ENCODE results near the gene GHR. TPM values are rescaled to one million over a fixed set of nuclear protein-coding genes. Genes with fewer than 3 reads are reported as not detected.

GHR gene
- total RNA-seq, 1 donor, result 4.3 TPM

DNA sequence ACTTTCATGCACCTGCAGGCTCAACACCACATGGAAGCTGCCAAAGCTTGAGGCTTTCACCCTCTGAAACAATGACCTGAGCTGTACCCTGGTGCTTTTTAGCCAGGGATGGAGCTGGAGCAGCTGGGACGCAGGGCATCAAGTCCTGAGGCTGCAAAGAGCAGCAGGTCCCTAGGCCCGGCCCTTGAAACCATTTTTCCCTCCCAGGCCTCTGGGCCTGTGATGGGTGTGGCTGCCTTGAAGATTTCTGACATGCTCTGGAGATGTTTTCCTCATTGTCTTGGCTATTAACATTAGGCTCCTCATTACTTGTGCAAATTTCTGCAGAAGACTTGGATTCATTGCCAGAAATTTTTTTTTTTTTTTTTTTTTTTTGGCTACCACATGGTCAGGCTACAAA, 30.3 kb upstream of the GHR start:
- TF ChIP-seq, protein P1, sequence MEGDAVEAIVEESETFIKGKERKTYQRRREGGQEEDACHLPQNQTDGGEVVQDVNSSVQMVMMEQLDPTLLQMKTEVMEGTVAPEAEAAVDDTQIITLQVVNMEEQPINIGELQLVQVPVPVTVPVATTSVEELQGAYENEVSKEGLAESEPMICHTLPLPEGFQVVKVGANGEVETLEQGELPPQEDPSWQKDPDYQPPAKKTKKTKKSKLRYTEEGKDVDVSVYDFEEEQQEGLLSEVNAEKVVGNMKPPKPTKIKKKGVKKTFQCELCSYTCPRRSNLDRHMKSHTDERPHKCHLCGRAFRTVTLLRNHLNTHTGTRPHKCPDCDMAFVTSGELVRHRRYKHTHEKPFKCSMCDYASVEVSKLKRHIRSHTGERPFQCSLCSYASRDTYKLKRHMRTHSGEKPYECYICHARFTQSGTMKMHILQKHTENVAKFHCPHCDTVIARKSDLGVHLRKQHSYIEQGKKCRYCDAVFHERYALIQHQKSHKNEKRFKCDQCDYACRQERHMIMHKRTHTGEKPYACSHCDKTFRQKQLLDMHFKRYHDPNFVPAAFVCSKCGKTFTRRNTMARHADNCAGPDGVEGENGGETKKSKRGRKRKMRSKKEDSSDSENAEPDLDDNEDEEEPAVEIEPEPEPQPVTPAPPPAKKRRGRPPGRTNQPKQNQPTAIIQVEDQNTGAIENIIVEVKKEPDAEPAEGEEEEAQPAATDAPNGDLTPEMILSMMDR (IDR thresholded peaks at IDR 0.05; ENCODE audit: insufficient read depth, low read length), result no peak
- no peak for DNase-seq (ENCODE audit: low read depth)
- H3K4me3 ChIP-seq (ENCODE audit: low read depth, low read length), result no peak overlapping the region

DNA sequence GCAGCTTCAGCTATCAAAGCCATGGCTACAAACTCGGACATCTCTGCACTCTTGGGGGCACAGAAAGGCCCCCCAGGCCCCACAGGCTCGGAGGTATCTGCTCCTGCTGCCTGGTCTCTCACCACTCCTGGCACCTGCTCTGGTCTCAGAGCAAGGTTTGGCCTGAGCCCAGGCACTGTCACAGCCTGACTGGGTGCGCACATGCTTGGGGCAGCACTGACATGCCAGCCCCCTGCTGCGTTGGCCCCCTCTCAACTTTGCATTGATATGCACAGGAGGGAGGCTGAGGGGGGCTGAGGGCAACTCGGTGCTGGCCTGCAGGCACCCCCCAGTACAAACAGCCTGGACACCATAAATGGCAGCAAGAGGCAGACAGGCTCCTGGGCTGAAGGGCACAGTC, 27.1 kb upstream of the GHR start:
- TF ChIP-seq, protein P1 (IDR thresholded peaks at IDR 0.05; ENCODE audit: insufficient read depth, low read length), result no peak
- DNase-seq (ENCODE audit: low read depth), result no peak
- H3K4me3 ChIP-seq (ENCODE audit: low read depth, low read length), result no peak overlapping the region

DNA sequence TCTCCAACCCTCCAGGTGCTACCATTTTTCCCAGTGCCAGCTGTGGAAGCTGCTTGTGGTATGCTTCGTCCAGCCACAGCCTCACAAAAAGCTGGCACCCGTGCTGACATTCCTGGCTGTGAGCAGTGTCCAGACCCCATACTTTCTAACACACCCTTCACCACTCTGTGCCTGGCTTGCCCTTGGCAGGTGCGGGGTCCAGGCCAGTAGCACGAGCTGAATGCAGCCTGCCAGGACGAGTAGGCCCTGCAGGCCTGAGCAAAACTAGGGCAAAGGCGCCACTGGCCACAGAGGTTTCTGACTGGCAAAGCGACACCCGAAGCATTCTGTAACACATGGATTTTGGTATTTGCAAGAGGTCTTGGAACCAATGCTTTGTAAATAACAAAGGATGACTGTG, 26.0 kb upstream of the GHR start:
- TF ChIP-seq, protein P1 (IDR thresholded peaks at IDR 0.05; ENCODE audit: insufficient read depth, low read length), result no peak
- DNase-seq (ENCODE audit: low read depth), result no peak
- H3K4me3 ChIP-seq (ENCODE audit: low read depth, low read length), result no peak overlapping the region

DNA sequence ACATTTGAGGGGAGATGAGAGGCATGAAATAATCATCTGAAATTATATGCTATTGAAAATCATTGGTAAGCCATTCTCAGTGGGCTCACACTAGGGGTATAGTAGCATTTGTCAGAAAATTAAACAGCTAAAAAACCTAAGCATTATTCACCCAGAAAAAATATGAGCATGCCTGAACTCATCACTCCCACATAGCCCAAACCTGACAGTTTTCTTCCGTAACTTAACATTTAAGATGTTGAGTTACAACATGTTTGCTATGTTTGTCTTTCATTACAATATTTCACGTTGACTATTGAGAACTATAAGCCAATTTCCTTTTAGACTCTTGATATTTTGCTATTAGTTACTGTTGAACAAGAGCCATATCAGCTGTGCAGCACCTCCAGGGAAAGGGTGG, 23.5 kb upstream of the GHR start:
- no peak overlapping the region for H3K4me3 ChIP-seq (ENCODE audit: low read depth, low read length)
- TF ChIP-seq, protein P1 (IDR thresholded peaks at IDR 0.05; ENCODE audit: insufficient read depth, low read length), result no peak
- DNase-seq (ENCODE audit: low read depth), result no peak

DNA sequence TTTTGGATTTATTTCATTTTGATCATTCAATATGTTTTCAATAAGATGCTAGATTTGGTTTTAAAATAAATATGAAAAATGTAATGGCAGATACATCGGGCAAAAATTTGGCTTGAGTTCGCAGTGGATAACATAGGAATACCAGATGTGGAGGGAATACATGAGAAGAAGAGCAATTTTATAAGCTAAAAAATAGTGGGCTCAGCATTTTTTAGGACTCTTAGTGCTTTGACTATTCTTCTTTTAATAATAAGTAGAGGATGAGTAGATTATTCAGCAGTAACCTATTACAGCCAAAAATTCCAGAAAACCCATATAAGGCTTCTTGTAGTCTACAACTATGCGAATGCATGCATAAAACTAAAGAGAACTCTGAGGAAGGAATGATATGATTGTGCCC, 22.8 kb upstream of the GHR start:
- TF ChIP-seq, protein P1 (IDR thresholded peaks at IDR 0.05; ENCODE audit: insufficient read depth, low read length), result no peak
- no peak for DNase-seq (ENCODE audit: low read depth)
- no peak overlapping the region for H3K4me3 ChIP-seq (ENCODE audit: low read depth, low read length)

DNA sequence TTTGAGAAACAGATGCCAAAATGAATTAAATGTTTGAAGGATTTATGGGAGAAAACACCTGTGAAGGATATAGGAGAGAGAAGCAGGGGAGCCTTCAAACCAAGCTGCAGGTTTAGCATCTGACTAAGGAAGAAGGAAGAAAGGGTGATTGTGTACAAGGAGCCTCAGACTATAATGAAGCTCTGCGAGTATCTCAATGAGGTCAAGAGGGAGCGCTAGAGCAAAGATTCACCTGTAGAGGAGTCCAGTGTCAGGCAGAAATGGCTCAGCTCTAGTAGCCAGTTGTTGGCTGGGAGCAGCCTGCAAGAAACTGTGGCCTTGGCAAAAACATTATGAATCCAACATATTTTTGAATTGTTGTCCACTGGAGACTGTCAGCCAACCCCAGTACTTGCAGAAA, 20.0 kb upstream of the GHR start:
- TF ChIP-seq, protein P1 (IDR thresholded peaks at IDR 0.05; ENCODE audit: insufficient read depth, low read length), result no peak
- DNase-seq (ENCODE audit: low read depth), result no peak
- H3K4me3 ChIP-seq (ENCODE audit: low read depth, low read length), result no peak overlapping the region

DNA sequence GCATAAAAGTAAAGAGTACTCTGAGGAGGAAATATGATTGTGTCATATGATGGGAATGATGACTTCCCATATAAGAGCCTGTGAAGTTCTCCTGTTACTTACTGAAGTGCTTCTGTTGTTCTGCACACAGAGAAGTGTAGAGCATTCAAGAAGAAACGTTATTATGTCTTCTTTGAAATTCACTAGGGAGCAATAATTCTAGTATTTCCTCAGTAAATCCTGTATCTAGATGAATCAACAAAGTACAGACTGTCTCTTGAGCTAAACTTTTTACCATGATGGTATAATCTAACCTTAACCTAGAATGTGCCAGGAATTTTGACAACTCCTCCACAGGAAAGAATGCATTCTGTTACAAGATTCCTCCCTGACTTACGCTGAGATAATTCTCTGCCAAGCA, 18.9 kb upstream of the GHR start:
- TF ChIP-seq, protein P1 (IDR thresholded peaks at IDR 0.05; ENCODE audit: insufficient read depth, low read length), result no peak
- no peak overlapping the region for H3K4me3 ChIP-seq (ENCODE audit: low read depth, low read length)
- DNase-seq (ENCODE audit: low read depth), result no peak

Measured in fibroblast of the aortic adventitia (primary cell).